Caco-2 (cell line): Measurements from ENCODE around the gene HOXB2. TPM values are rescaled to one million over a fixed set of nuclear protein-coding genes. Genes with fewer than 3 reads are reported as not detected.

ENCODE experiments used
- BruUV-seq: library from RNA; stranded (reverse); fragments of 400-500 nt; replicated peaks from 2 replicates; lab custom pipeline; 2021; lab: Mats Ljungman, UMichigan
- CTCF ChIA-PET: fragments of 300-600 bp; sonication (Branson Sonifier 250); formaldehyde crosslinking; loops from one replicate; lab custom pipeline; 2022; ENCODE audit warnings: antibody characterized with exemption; lab: Charles Lee
- POLR2A ChIA-PET: fragments of 300-600 bp; sonication (Branson Sonifier 250); formaldehyde crosslinking; loops from one replicate; lab custom pipeline; 2022; ENCODE audit warnings: antibody characterized with exemption; lab: Charles Lee
- DNase-seq, 2 experiments: peaks; one replicate each; pipeline versions ENCODE4 v3.0.0 to v3.0.0-alpha.2; 2020 to 2022
- H3K27me3 ChIP-seq: replicated peaks from 2 replicates; pipeline ENCODE4 v1.6.0; 2011; ENCODE audit warnings: low read length; ENCODE audit not compliant: control insufficient read depth, insufficient read depth
- H3K36me3 ChIP-seq: 2 replicates; pipeline ENCODE4 v1.5.1; 2011; ENCODE audit warnings: low read length; ENCODE audit not compliant: control insufficient read depth, insufficient read depth
- H3K4me1 ChIP-seq: fragments of 250-450 bp; sonication (Bioruptor Pico); 2 replicates; pipeline ENCODE4 v1.5.1; 2020; ENCODE audit warnings: mild to moderate bottlenecking
- H3K4me3 ChIP-seq: 2 replicates; pipeline ENCODE4 v1.5.1; 2011; ENCODE audit warnings: low read depth, mild to moderate bottlenecking, control low read depth, low read length
- H3K9me3 ChIP-seq: fragments of 250-450 bp; sonication (Bioruptor Pico); 2 replicates; pipeline ENCODE4 v1.5.1; 2020; ENCODE audit warnings: mild to moderate bottlenecking, moderate library complexity
- H3K27ac Mint-ChIP-seq: one replicate; pipeline ENCODE4 v1.8.0; 2022; ENCODE audit warnings: mixed read lengths; ENCODE audit not compliant: unreplicated experiment
- H3K27me3 Mint-ChIP-seq: one replicate; pipeline ENCODE4 v1.8.0; 2022; ENCODE audit warnings: mixed read lengths; ENCODE audit not compliant: insufficient read depth, unreplicated experiment
- H3K36me3 Mint-ChIP-seq: one replicate; pipeline ENCODE4 v1.8.0; 2022; ENCODE audit warnings: mild to moderate bottlenecking, mixed read lengths; ENCODE audit not compliant: insufficient read depth, unreplicated experiment
- H3K4me1 Mint-ChIP-seq: one replicate; pipeline ENCODE4 v1.8.0; 2022; ENCODE audit warnings: low read depth, mixed read lengths; ENCODE audit not compliant: unreplicated experiment
- H3K4me3 Mint-ChIP-seq: one replicate; pipeline ENCODE4 v1.8.0; 2022; ENCODE audit warnings: mild to moderate bottlenecking, moderate library complexity, mixed read lengths; ENCODE audit not compliant: unreplicated experiment
- H3K9me3 Mint-ChIP-seq: one replicate; pipeline ENCODE4 v1.8.0; 2022; ENCODE audit warnings: mixed read lengths; ENCODE audit not compliant: unreplicated experiment
- CTCF ChIP-seq, 2 experiments: fragments of 200-600 bp in 1 of 2; IDR thresholded peaks; 1 replicate in 1 of 2; 2 replicates in 1 of 2; pipeline versions ENCODE4 v1.5.1 to v1.8.0; 2011 to 2022; ENCODE audit warnings: antibody characterized with exemption in 1 of 2, control low read depth in 1 of 2, inconsistent platforms in 1 of 2, low read depth in 1 of 2, low read length in 1 of 2, mild to moderate bottlenecking in 1 of 2, moderate library complexity in 1 of 2; ENCODE audit not compliant: insufficient read depth in 1 of 2, severe bottlenecking in 1 of 2, unreplicated experiment in 1 of 2
- intact Hi-C: fragments of 100-400 bp; cut with micrococcal nuclease; formaldehyde crosslinking; loops from one replicate; pipeline ENCODE4 v1.10.0; 2022; ENCODE audit not compliant: unreplicated experiment
- total RNA-seq: library from RNA; stranded (reverse); gene quantifications from 2 replicates; pipeline ENCODE4 v1.2.3, GENCODE V29; 2022

Gene HOXB2
- total RNA-seq, 1 experiment from 2014 or later = 1.1 TPM

DNA sequence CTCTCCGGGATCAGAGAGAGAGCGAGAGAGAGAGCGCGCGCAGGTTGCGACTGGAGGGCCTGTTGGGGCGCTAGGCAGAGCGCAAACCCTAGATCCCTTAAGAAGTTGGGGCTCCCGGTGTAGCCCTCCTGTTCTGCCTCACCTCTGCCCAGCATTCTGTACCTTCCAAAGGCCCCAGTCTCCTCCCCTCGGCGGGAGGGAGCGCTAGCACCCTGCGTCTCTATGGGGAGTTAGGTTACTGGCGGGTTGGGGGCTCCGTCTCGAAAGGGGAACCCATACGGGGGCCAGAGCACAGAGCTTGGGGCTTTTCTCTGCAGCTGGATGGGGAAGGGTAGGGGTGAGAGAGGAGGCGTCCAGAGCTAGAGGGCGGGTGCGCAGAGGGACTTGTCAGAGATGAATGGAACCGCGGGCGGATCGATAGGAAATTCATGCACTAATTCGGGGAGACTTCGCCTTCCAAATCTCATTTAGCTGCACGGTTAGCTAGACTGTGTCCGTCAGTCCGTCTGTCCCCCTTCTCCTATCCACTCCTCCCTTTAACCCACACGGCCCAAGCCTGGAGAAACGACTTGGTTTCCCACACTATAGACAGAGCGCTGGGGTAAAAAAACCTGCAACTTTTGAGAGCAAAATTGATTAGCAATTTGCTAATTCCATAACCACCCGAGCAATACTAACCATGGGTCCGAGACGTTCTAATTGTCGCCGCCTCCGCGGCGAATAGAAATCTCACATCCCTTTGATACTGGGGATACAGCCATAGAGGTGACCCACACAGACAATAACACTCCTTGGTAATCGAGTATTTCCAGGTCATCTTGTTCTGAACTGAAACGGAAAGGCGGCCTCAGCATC is 33.9 kb upstream of the HOXB2 start:
- peak overlapping the region; percentile 60 for H3K4me3 ChIP-seq
- H3K27me3 ChIP-seq = peaks cover 2% of the 10 kb centered on the region
- peak in 1 of 2 experiments; percentile 25 for TF ChIP-seq CTCF (IDR thresholded peaks at IDR 0.05; ENCODE audit: insufficient read depth in 1 of 2, low read depth in 1 of 2, low read length in 1 of 2, severe bottlenecking in 1 of 2, unreplicated experiment in 1 of 2)
- no peaks in the 10 kb centered on the region for H3K36me3 ChIP-seq
- Mint-ChIP-seq H3K4me3 (peak overlapping the region; percentile 88), H3K27ac (peak overlapping the region; percentile 37), H3K36me3 (peaks cover 4% of the 10 kb centered on the region), H3K27me3 (peaks cover 13% of the 10 kb centered on the region), H3K4me1 (peaks cover 25% of the 10 kb centered on the region), H3K9me3 (no peaks in the 10 kb centered on the region)
- ChIA-PET POLR2A (interaction anchor here (0.5 kb wide), 1 partner anchor 136 kb away, joined by 3 read pairs; no protein-coding TSS in a partner anchor), CTCF (interaction anchor here (0.6 to 1.6 kb wide), 2 partner anchors 10 to 227 kb away, joined by 3 read pairs; no protein-coding TSS in a partner anchor)
- intact Hi-C loops = no loop called here
- DNase-seq = no peak
- peaks cover 35% of the 10 kb centered on the region for H3K4me1 ChIP-seq
- BruUV-seq = TSS peak; percentile 70
- H3K9me3 ChIP-seq = no peaks in the 10 kb centered on the region

DNA sequence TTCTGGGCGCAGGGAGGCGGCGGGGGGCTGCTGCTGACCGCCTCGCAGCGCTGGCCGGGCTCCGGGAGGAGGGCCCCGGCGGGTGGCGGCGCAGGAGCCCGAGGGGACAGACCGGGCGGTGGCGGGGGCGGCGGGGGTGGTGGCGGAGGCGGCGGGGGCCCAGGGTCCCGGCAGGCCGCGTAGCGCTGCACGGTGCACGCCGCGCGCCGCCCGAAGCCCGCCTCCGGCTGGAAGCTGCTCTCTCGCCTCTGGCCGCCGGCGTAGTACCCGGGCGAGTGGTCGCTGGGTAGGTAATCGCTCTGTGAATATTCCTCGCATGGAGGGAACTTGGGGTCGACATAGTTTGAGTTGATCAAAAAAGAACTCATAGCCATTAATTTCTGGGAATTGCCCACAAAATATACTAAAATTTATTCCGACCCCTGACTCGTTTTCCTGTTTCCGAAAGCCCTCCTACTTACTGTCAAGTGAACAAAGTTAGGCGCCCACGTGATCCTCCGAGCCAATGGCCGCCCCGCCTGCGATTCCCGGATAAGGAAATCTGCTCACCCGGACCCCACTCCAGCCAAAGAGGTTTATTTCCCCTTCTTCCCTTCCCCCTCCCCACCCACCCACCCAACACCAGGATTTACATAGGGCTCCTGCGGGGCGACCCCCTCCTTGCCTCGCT is 33.2 kb upstream of the HOXB2 start, which contains the start of gene HOXB4:
TSS of gene HOXB4 (minus strand) at position 405 of the 670 bp plus-strand sequence. CDS start at position 374, 31 bp downstream.
- Mint-ChIP-seq H3K4me1 (peaks cover 25% of the 10 kb centered on the region), H3K27me3 (peaks cover 12% of the 10 kb centered on the region), H3K4me3 (peak within 1 kb of the TSS; percentile 88), H3K27ac (peak within 1 kb of the TSS; percentile 37), H3K9me3 (no peaks in the 10 kb centered on the region), H3K36me3 (peaks cover 4% of the 10 kb centered on the region)
- Histone ChIP-seq H3K27me3 (peaks cover 2% of the 10 kb centered on the region; the same call in 1 of the 2 replicates), H3K4me3 (peak within 1 kb of the TSS; percentile 60), H3K4me1 (peaks cover 35% of the 10 kb centered on the region), H3K36me3 (no peaks in the 10 kb centered on the region), H3K9me3 (no peaks in the 10 kb centered on the region)
- ChIA-PET POLR2A (interaction anchor here (0.5 to 0.9 kb wide), 2 partner anchors 135 to 530 kb away, joined by 3 read pairs; partner anchors contain the start of gene NFE2L1), CTCF (interaction anchor here (0.6 to 1.0 kb wide), 2 partner anchors 74 to 229 kb away, joined by 3 read pairs; no protein-coding TSS in a partner anchor)
- intact Hi-C loops = no loop called here
- peak; percentile 87 to 89 for DNase-seq
- TF ChIP-seq CTCF (IDR thresholded peaks at IDR 0.05; ENCODE audit: insufficient read depth in 1 of 2, low read depth in 1 of 2, low read length in 1 of 2, severe bottlenecking in 1 of 2, unreplicated experiment in 1 of 2) = no peak
- BruUV-seq = no TSS peak
